ENCODE measurements around the gene TTPAL.

TTPAL gene

GRCh38 chr20:44517454-44517853, 41.8 kb downstream of the TTPAL start:
- H3K4me3 ChIP-seq (ENCODE audit: low read depth in 1 of 2, low read length in 2 of 2): no peak overlapping the region
- no peak overlapping the region for H3K9ac ChIP-seq (ENCODE audit: low read depth in 1 of 2, low read length in 2 of 2)
- H3K4me1 ChIP-seq (ENCODE audit: control insufficient read depth in 1 of 2, insufficient read depth in 2 of 2, low read length in 2 of 2): peaks cover 22 to 35% of the 10 kb centered on the region in 2 donors
- H3K27me3 ChIP-seq (ENCODE audit: control insufficient read depth in 1 of 2, insufficient read depth in 2 of 2, low read length in 2 of 2): no peaks in the 10 kb centered on the region
- no peak overlapping the region for H3K27ac ChIP-seq (ENCODE audit: low read depth, low read length)
- H3K36me3 ChIP-seq (ENCODE audit: control insufficient read depth in 1 of 2, insufficient read depth in 2 of 2, low read length in 2 of 2): peaks cover 9 to 11% of the 10 kb centered on the region in 2 donors
- H3K9me3 ChIP-seq (ENCODE audit: control insufficient read depth in 1 of 2, low read length in 2 of 2): no peaks in the 10 kb centered on the region

- Histone ChIP-seq H3K4me3 (ENCODE audit: low read depth in 1 of 2, low read length in 2 of 2) (no peak overlapping the region), H3K36me3 (ENCODE audit: control insufficient read depth in 1 of 2, insufficient read depth in 2 of 2, low read length in 2 of 2) (peaks cover 9 to 11% of the 10 kb centered on the region in 2 donors), H3K9ac (ENCODE audit: low read depth in 1 of 2, low read length in 2 of 2) (no peak overlapping the region), H3K4me1 (ENCODE audit: control insufficient read depth in 1 of 2, insufficient read depth in 2 of 2, low read length in 2 of 2) (peaks cover 22 to 37% of the 10 kb centered on the region in 2 donors), H3K27me3 (ENCODE audit: control insufficient read depth in 1 of 2, insufficient read depth in 2 of 2, low read length in 2 of 2) (no peaks in the 10 kb centered on the region), H3K9me3 (ENCODE audit: control insufficient read depth in 1 of 2, low read length in 2 of 2) (no peaks in the 10 kb centered on the region), H3K27ac (ENCODE audit: low read depth, low read length) (no peak overlapping the region)
Observed at GRCh38 chr20:44518248-44518647, 42.6 kb downstream of the TTPAL start.

- no peaks in the 10 kb centered on the region for H3K9me3 ChIP-seq (ENCODE audit: control insufficient read depth in 1 of 2, low read length in 2 of 2)
- no peak overlapping the region for H3K27ac ChIP-seq (ENCODE audit: low read depth, low read length)
Observed at GRCh38 chr20:44520881-44521280, 45.2 kb downstream of the TTPAL start.

GRCh38 chr20:44521484-44522481, 46.1 kb downstream of the TTPAL start, which contains the start of gene SERINC3:
SERINC3 (minus strand) TSS chr20:44522070; CDS start chr20:44521951, 119 bp downstream.
- H3K9me3 ChIP-seq (ENCODE audit: control insufficient read depth in 1 of 2, low read length in 2 of 2): no peaks in the 10 kb centered on the region
- peaks cover 1 to 7% of the 10 kb centered on the region in 2 donors for H3K36me3 ChIP-seq (ENCODE audit: control insufficient read depth in 1 of 2, insufficient read depth in 2 of 2, low read length in 2 of 2)
- peak within 1 kb of the TSS; percentile 97 for H3K27ac ChIP-seq (ENCODE audit: low read depth, low read length)
- peak within 1 kb of the TSS; percentile 99 to 100 for H3K9ac ChIP-seq (ENCODE audit: low read depth in 1 of 2, low read length in 2 of 2)
- no peaks in the 10 kb centered on the region for H3K27me3 ChIP-seq (ENCODE audit: control insufficient read depth in 1 of 2, insufficient read depth in 2 of 2, low read length in 2 of 2)
- peaks cover 22 to 35% of the 10 kb centered on the region in 2 donors for H3K4me1 ChIP-seq (ENCODE audit: control insufficient read depth in 1 of 2, insufficient read depth in 2 of 2, low read length in 2 of 2)
- peak within 1 kb of the TSS; percentile 85 to 100 for H3K4me3 ChIP-seq (ENCODE audit: low read depth in 1 of 2, low read length in 2 of 2)

More at GRCh38 chr20:44520881-44521280, 45.2 kb downstream of the TTPAL start:
- H3K27me3 ChIP-seq (ENCODE audit: control insufficient read depth in 1 of 2, insufficient read depth in 2 of 2, low read length in 2 of 2): no peaks in the 10 kb centered on the region
- H3K4me1 ChIP-seq (ENCODE audit: control insufficient read depth in 1 of 2, insufficient read depth in 2 of 2, low read length in 2 of 2): peaks cover 22 to 37% of the 10 kb centered on the region in 2 donors
- peak overlapping the region; percentile 99 to 100 for H3K9ac ChIP-seq (ENCODE audit: low read depth in 1 of 2, low read length in 2 of 2)
- H3K4me3 ChIP-seq (ENCODE audit: low read depth in 1 of 2, low read length in 2 of 2): peak overlapping the region; percentile 85 to 100
- H3K36me3 ChIP-seq (ENCODE audit: control insufficient read depth in 1 of 2, insufficient read depth in 2 of 2, low read length in 2 of 2): peaks cover 4 to 7% of the 10 kb centered on the region in 2 donors

- Histone ChIP-seq H3K9me3 (ENCODE audit: control insufficient read depth in 1 of 2, low read length in 2 of 2) (no peaks in the 10 kb centered on the region), H3K4me3 (ENCODE audit: low read depth in 1 of 2, low read length in 2 of 2) (no peak overlapping the region), H3K4me1 (ENCODE audit: control insufficient read depth in 1 of 2, insufficient read depth in 2 of 2, low read length in 2 of 2) (peaks cover 22 to 25% of the 10 kb centered on the region in 2 donors), H3K27ac (ENCODE audit: low read depth, low read length) (no peak overlapping the region), H3K9ac (ENCODE audit: low read depth in 1 of 2, low read length in 2 of 2) (peak overlapping the region in 1 of 2 donors; percentile 99), H3K36me3 (ENCODE audit: control insufficient read depth in 1 of 2, insufficient read depth in 2 of 2, low read length in 2 of 2) (peaks cover 0 to 4% of the 10 kb centered on the region in 2 donors), H3K27me3 (ENCODE audit: control insufficient read depth in 1 of 2, insufficient read depth in 2 of 2, low read length in 2 of 2) (no peaks in the 10 kb centered on the region)
Observed at GRCh38 chr20:44522841-44523240, 47.2 kb downstream of the TTPAL start.

- Histone ChIP-seq H3K4me1 (ENCODE audit: control insufficient read depth in 1 of 2, insufficient read depth in 2 of 2, low read length in 2 of 2) (peaks cover 22 to 25% of the 10 kb centered on the region in 2 donors), H3K9me3 (ENCODE audit: control insufficient read depth in 1 of 2, low read length in 2 of 2) (no peaks in the 10 kb centered on the region), H3K36me3 (ENCODE audit: control insufficient read depth in 1 of 2, insufficient read depth in 2 of 2, low read length in 2 of 2) (peaks cover 0 to 3% of the 10 kb centered on the region in 2 donors), H3K27ac (ENCODE audit: low read depth, low read length) (no peak overlapping the region), H3K9ac (ENCODE audit: low read depth in 1 of 2, low read length in 2 of 2) (no peak overlapping the region), H3K27me3 (ENCODE audit: control insufficient read depth in 1 of 2, insufficient read depth in 2 of 2, low read length in 2 of 2) (no peaks in the 10 kb centered on the region), H3K4me3 (ENCODE audit: low read depth in 1 of 2, low read length in 2 of 2) (no peak overlapping the region)
Observed at GRCh38 chr20:44523746-44524145, 48.1 kb downstream of the TTPAL start.

GRCh38 chr20:44526129-44526528, 50.5 kb downstream of the TTPAL start:
- H3K4me3 ChIP-seq (ENCODE audit: low read depth in 1 of 2, low read length in 2 of 2): no peak overlapping the region
- H3K4me1 ChIP-seq (ENCODE audit: control insufficient read depth in 1 of 2, insufficient read depth in 2 of 2, low read length in 2 of 2): peaks cover 2 to 5% of the 10 kb centered on the region in 2 donors
- no peaks in the 10 kb centered on the region for H3K27me3 ChIP-seq (ENCODE audit: control insufficient read depth in 1 of 2, insufficient read depth in 2 of 2, low read length in 2 of 2)
- H3K36me3 ChIP-seq (ENCODE audit: control insufficient read depth in 1 of 2, insufficient read depth in 2 of 2, low read length in 2 of 2): no peaks in the 10 kb centered on the region
- H3K9me3 ChIP-seq (ENCODE audit: control insufficient read depth in 1 of 2, low read length in 2 of 2): no peaks in the 10 kb centered on the region
- H3K9ac ChIP-seq (ENCODE audit: low read depth in 1 of 2, low read length in 2 of 2): no peak overlapping the region
- H3K27ac ChIP-seq (ENCODE audit: low read depth, low read length): no peak overlapping the region

GRCh38 chr20:44527716-44528199, 52.1 kb downstream of the TTPAL start:
- H3K4me3 ChIP-seq (ENCODE audit: low read depth in 1 of 2, low read length in 2 of 2): no peak overlapping the region
- no peak overlapping the region for H3K27ac ChIP-seq (ENCODE audit: low read depth, low read length)
- H3K9me3 ChIP-seq (ENCODE audit: control insufficient read depth in 1 of 2, low read length in 2 of 2): no peaks in the 10 kb centered on the region
- peaks cover 7 to 15% of the 10 kb centered on the region in 2 donors for H3K4me1 ChIP-seq (ENCODE audit: control insufficient read depth in 1 of 2, insufficient read depth in 2 of 2, low read length in 2 of 2)
- no peak overlapping the region for H3K9ac ChIP-seq (ENCODE audit: low read depth in 1 of 2, low read length in 2 of 2)
- no peaks in the 10 kb centered on the region for H3K27me3 ChIP-seq (ENCODE audit: control insufficient read depth in 1 of 2, insufficient read depth in 2 of 2, low read length in 2 of 2)
- H3K36me3 ChIP-seq (ENCODE audit: control insufficient read depth in 1 of 2, insufficient read depth in 2 of 2, low read length in 2 of 2): no peaks in the 10 kb centered on the region

- Histone ChIP-seq H3K4me1 (ENCODE audit: control insufficient read depth in 1 of 2, insufficient read depth in 2 of 2, low read length in 2 of 2) (peaks cover 10 to 17% of the 10 kb centered on the region in 2 donors), H3K9me3 (ENCODE audit: control insufficient read depth in 1 of 2, low read length in 2 of 2) (no peaks in the 10 kb centered on the region), H3K27me3 (ENCODE audit: control insufficient read depth in 1 of 2, insufficient read depth in 2 of 2, low read length in 2 of 2) (no peaks in the 10 kb centered on the region), H3K4me3 (ENCODE audit: low read depth in 1 of 2, low read length in 2 of 2) (no peak overlapping the region), H3K27ac (ENCODE audit: low read depth, low read length) (no peak overlapping the region), H3K36me3 (ENCODE audit: control insufficient read depth in 1 of 2, insufficient read depth in 2 of 2, low read length in 2 of 2) (no peaks in the 10 kb centered on the region), H3K9ac (ENCODE audit: low read depth in 1 of 2, low read length in 2 of 2) (no peak overlapping the region)
Observed at GRCh38 chr20:44528309-44528708, 52.6 kb downstream of the TTPAL start.

Data from duodenal mucosa (tissue), 2 donors.